Nephron progenitor cell (in vitro differentiated cells): Measurements from ENCODE around the gene SPATA16.

Source experiments
- DNase-seq: peaks from one replicate; pipeline ENCODE4 v3.0.0; 2021
- H3K27ac Mint-ChIP-seq: 2 replicates; pipeline ENCODE4 v1.8.0; 2021; ENCODE audit warnings: mild to moderate bottlenecking, moderate library complexity, mixed read lengths
- H3K27me3 Mint-ChIP-seq: 2 replicates; pipeline ENCODE4 v1.8.0; 2021; ENCODE audit warnings: mild to moderate bottlenecking, low read depth, mixed read lengths; ENCODE audit not compliant: poor library complexity
- H3K36me3 Mint-ChIP-seq: 2 replicates; pipeline ENCODE4 v1.8.0; 2021; ENCODE audit warnings: low read depth, mixed read lengths
- H3K4me1 Mint-ChIP-seq: 2 replicates; pipeline ENCODE4 v1.8.0; 2021; ENCODE audit warnings: mixed read lengths
- H3K4me3 Mint-ChIP-seq: 2 replicates; pipeline ENCODE4 v1.8.0; 2021; ENCODE audit warnings: mild to moderate bottlenecking, moderate library complexity, mixed read lengths
- H3K9me3 Mint-ChIP-seq: 2 replicates; pipeline ENCODE4 v1.8.0; 2021; ENCODE audit warnings: mild to moderate bottlenecking, moderate library complexity, mixed read lengths
- TF ChIP-seq, protein P1 (sequence below): fragments of 200-600 bp; sonication (generic); IDR thresholded peaks from 2 replicates; pipeline ENCODE4 v1.5.0; 2021; ENCODE audit warnings: antibody characterized with exemption

SPATA16 gene

DNA sequence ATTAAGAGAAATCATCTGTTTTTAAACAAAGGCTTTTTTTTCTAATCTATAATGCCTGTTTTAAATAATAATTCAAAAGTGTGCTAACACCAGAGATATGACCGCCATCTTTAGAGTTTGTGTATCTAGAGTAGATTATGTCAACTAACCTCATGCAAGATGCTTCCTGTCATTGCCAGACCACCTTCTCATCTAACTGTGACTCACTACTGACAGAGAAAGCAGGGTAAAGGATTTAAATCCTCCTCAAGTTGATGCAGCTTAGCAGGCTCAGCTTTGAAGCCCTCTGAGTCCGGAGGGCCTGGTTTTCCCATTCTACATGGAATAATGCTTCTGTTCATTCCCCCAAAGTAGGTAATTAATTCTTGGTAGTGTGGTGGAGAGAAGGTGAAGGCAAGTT is 282.0 kb downstream of the SPATA16 start:
- Mint-ChIP-seq H3K27ac (no peak overlapping the region), H3K9me3 (peaks cover 7% of the 10 kb centered on the region), H3K4me1 (no peaks in the 10 kb centered on the region), H3K27me3 (peaks cover 2% of the 10 kb centered on the region), H3K4me3 (no peak overlapping the region), H3K36me3 (peaks cover 4% of the 10 kb centered on the region)
- TF ChIP-seq, protein P1, sequence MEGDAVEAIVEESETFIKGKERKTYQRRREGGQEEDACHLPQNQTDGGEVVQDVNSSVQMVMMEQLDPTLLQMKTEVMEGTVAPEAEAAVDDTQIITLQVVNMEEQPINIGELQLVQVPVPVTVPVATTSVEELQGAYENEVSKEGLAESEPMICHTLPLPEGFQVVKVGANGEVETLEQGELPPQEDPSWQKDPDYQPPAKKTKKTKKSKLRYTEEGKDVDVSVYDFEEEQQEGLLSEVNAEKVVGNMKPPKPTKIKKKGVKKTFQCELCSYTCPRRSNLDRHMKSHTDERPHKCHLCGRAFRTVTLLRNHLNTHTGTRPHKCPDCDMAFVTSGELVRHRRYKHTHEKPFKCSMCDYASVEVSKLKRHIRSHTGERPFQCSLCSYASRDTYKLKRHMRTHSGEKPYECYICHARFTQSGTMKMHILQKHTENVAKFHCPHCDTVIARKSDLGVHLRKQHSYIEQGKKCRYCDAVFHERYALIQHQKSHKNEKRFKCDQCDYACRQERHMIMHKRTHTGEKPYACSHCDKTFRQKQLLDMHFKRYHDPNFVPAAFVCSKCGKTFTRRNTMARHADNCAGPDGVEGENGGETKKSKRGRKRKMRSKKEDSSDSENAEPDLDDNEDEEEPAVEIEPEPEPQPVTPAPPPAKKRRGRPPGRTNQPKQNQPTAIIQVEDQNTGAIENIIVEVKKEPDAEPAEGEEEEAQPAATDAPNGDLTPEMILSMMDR: no peak
- DNase-seq: no peak

DNA sequence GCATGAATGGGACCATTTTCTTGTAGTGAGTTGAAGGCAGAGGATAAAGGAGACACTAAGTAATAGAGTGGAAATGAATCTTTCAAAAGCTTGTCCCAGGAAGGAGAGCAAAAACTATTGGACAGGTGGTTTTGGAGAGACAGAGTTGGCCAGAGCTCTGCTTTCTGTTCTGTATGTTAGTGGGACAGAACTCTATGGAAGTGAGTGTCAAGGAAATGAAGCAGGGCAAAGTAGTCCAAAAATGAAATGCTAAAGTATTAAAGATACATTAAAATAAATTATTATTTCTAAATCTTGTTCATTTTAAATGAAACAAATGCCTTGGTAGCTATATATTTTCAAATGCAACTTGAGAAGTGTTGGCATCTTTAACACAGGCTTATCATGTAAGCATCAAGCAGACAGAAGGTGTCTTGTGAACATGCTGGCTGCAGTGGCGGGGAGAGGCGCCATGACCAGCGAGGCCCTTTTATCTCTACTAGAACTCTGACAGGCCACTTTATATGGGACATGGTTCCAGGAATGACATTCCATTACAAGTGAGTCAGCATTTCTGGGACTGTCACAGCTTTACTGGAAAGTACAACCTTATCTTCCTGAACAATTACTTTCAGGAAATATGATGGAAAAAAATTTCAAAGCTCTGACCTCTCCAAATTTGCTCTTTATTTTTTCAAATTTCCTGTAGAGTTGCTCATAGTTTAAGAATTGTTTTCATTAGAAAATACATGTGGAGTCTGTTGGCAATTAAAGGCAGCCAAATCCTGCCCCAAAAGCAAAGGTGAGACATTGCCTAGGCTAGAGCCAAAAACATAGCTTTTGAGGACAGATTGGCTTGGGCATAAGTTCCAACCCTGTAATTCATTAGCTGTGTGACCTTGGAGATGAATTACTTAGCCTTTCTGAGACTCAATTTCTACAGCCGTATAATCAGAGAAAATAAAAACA is 284.0 kb downstream of the SPATA16 start:
- H3K27ac Mint-ChIP-seq: no peak overlapping the region
- no peak for DNase-seq

DNA sequence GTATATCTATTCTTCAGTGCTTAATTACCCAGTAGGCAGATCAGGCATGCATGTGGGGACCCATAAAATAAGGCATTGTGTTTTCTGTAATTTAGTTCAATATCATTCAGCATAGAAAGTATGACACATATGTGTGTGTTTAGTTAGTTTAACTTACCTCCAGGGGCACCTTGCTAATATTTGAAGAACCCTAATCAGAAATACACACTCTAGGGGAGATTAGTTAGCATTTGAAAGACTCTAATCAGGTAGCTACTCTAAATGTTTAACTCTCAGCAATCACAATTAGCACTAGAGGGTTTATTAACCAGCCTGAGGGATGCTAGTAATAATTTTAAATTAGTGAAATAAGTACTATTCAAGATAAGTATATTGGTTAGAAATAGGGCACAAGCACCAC is 286.0 kb downstream of the SPATA16 start:
- TF ChIP-seq, protein P1: no peak
- H3K4me1 Mint-ChIP-seq: no peaks in the 10 kb centered on the region
- DNase-seq: no peak
- H3K27ac Mint-ChIP-seq: no peak overlapping the region
- no peaks in the 10 kb centered on the region for H3K27me3 Mint-ChIP-seq
- H3K4me3 Mint-ChIP-seq: no peak overlapping the region
- no peaks in the 10 kb centered on the region for H3K36me3 Mint-ChIP-seq
- no peaks in the 10 kb centered on the region for H3K9me3 Mint-ChIP-seq

More for the DNA sequence above, 284.0 kb downstream of the SPATA16 start:
- H3K4me3 Mint-ChIP-seq: no peak overlapping the region
- H3K36me3 Mint-ChIP-seq: peaks cover under 1% of the 10 kb centered on the region
- H3K27me3 Mint-ChIP-seq: no peaks in the 10 kb centered on the region
- TF ChIP-seq, protein P1: no peak
- H3K9me3 Mint-ChIP-seq: peaks cover 1% of the 10 kb centered on the region
- no peaks in the 10 kb centered on the region for H3K4me1 Mint-ChIP-seq

DNA sequence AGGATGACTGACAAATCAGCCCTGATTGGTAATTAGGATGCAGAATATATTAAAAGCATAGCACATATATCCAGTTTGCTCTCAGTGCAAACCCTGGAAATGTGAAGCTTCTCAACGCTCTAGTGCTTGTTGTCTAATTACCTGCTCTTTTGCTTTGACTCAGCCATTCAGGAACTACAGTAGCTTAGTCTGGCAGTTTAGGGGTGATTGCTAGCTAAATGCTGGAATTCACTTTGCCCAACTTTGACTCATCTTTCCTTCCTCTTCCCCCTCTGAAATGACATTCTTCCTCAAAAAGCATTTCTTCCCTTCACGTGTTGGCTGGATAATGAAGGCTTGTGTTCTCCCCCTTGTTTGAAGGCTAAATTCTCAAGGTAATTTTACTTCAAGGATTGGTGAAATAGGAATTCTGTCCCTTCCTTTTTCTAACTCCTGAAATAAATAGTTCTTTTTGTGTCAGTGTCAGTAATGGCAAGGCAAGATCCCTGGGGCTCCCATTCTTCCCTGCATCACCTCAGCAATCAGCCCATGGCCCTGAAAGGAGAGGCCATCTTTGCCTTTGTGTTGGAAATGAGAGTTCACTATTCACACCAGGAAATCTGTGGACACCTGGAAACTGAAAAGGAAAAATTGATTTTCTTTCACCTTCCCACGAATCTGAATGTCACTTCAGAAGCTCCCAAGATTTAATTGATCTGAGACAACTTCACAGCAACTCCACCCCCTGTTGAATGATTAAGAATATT is 286.9 kb downstream of the SPATA16 start:
- Mint-ChIP-seq H3K4me1 (no peaks in the 10 kb centered on the region), H3K4me3 (no peak overlapping the region), H3K36me3 (no peaks in the 10 kb centered on the region), H3K9me3 (no peaks in the 10 kb centered on the region), H3K27me3 (no peaks in the 10 kb centered on the region), H3K27ac (no peak overlapping the region)
- no peak for DNase-seq
- TF ChIP-seq, protein P1: no peak

DNA sequence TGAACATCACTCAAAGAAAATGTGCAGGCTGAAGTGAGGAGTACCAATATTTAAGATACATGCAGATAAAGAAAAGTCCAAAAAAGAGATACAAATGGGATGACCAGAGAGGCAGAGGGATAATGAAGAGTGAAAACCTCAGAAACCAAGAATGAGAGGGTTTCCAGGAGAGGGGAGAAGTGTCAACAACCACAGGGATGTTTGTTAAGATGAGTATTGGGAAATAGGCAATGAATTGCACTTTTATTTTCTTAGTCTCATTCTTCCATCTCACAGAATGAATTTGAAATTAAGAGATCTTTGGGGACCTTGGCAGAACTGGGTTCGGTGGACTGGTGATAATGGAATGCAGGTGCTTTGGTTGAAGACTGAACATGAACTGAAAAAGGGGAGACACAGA is 288.0 kb downstream of the SPATA16 start:
- H3K27me3 Mint-ChIP-seq: no peaks in the 10 kb centered on the region
- no peaks in the 10 kb centered on the region for H3K9me3 Mint-ChIP-seq
- no peak for DNase-seq
- TF ChIP-seq, protein P1: no peak
- no peak overlapping the region for H3K4me3 Mint-ChIP-seq
- H3K36me3 Mint-ChIP-seq: no peaks in the 10 kb centered on the region
- no peak overlapping the region for H3K27ac Mint-ChIP-seq
- H3K4me1 Mint-ChIP-seq: peaks cover 5% of the 10 kb centered on the region
